HepG2 (cell line): Measurements from ENCODE around the gene ZNF384. TPM values are rescaled to one million over a fixed set of nuclear protein-coding genes. Genes with fewer than 3 reads are reported as not detected.

Source experiments
- ATF6 ChIP-seq: sonication (generic); formaldehyde crosslinking; conservative IDR thresholded peaks from 2 replicates; pipeline ENCODE4 v1.4.0; 2020; ENCODE audit warnings: missing genetic modification reagents
- EHMT2 ChIP-seq: fragments of 200-600 bp; sonication (generic); IDR thresholded peaks from 2 replicates; pipeline ENCODE4 v1.7.0; 2017; ENCODE audit warnings: antibody characterized with exemption, low read depth, low read length, borderline replicate concordance
- FOSL1 ChIP-seq: sonication (generic); formaldehyde crosslinking; IDR thresholded peaks from 2 replicates; pipeline ENCODE4 v1.9.0; 2021; ENCODE audit warnings: missing genetic modification reagents, borderline replicate concordance
- KDM6A ChIP-seq: IDR thresholded peaks from 2 replicates; pipeline ENCODE4 v1.6.1; 2016; ENCODE audit warnings: low read depth
- MAFK ChIP-seq, 2 experiments: IDR thresholded peaks in 1 of 2; conservative IDR thresholded peaks in 1 of 2; 2 replicates each; pipeline ENCODE4 v1.6.1; 2011; ENCODE audit warnings: improper control_type of control experiment in 2 of 2, low read length in 2 of 2
- NFE2 ChIP-seq: sonication (generic); formaldehyde crosslinking; IDR thresholded peaks from 2 replicates; pipeline ENCODE4 v1.4.0; 2020; ENCODE audit warnings: missing genetic modification reagents
- PBX3 ChIP-seq: sonication (generic); formaldehyde crosslinking; IDR thresholded peaks from 2 replicates; pipeline ENCODE4 v1.8.1; 2023; ENCODE audit warnings: missing genetic modification reagents, inconsistent platforms, borderline replicate concordance
- RFX1 ChIP-seq: fragments of 450-650 bp; IDR thresholded peaks from 2 replicates; pipeline ENCODE4 v1.6.1; 2017
- RFX5 ChIP-seq: IDR thresholded peaks from 2 replicates; pipeline ENCODE4 v1.6.1; 2011; ENCODE audit warnings: low read depth, low read length, improper control_type of control experiment
- SSRP1 ChIP-seq: IDR thresholded peaks from 2 replicates; pipeline ENCODE4 v1.6.1; 2016; ENCODE audit warnings: control low read depth
- ZFP36 ChIP-seq: fragments of 150-350 bp; IDR thresholded peaks from 2 replicates; pipeline ENCODE4 v1.6.1; 2018; ENCODE audit warnings: borderline replicate concordance, low read length, low read depth; ENCODE audit not compliant: partially characterized antibody
- ZFP36L2 ChIP-seq: sonication (generic); formaldehyde crosslinking; IDR thresholded peaks from 2 replicates; pipeline ENCODE4 v1.4.0; 2020; ENCODE audit warnings: missing genetic modification reagents
- ZFP90 ChIP-seq: sonication (generic); formaldehyde crosslinking; IDR thresholded peaks from 2 replicates; pipeline ENCODE4 v1.8.0; 2022; ENCODE audit warnings: missing genetic modification reagents, mild to moderate bottlenecking, inconsistent platforms, borderline replicate concordance
- ZNF12 ChIP-seq: sonication (generic); formaldehyde crosslinking; IDR thresholded peaks from 2 replicates; pipeline ENCODE4 v1.5.0; 2020; ENCODE audit warnings: missing genetic modification reagents
- ZNF446 ChIP-seq: sonication (generic); formaldehyde crosslinking; IDR thresholded peaks from 2 replicates; pipeline ENCODE4 v1.5.0; 2020; ENCODE audit warnings: mild to moderate bottlenecking, missing genetic modification reagents
- ZNF749 ChIP-seq: sonication (generic); formaldehyde crosslinking; IDR thresholded peaks from 2 replicates; pipeline ENCODE4 v1.8.0; 2022; ENCODE audit warnings: mild to moderate bottlenecking, missing genetic modification reagents, moderate library complexity, borderline replicate concordance
- polyA plus RNA-seq, 8 experiments: library from polyadenylated mRNA; depleted of rRNA in 3 of 8; stranded (reverse) in 7 of 8; unstranded in 1 of 8; fragments of >200 nt; fragmentation: Illumina TruSeq in 4 of 8; extraction: Trizol in 4 of 8; gene quantifications; 2 replicates each; pipeline versions ENCODE4 v1.2.1 to v1.2.3, GENCODE V29; 2011 to 2016; ENCODE audit warnings: low read depth in 4 of 8, missing spikeins in 1 of 8, mixed read lengths in 1 of 8; ENCODE audit not compliant: insufficient read depth in 1 of 8
- total RNA-seq, 5 experiments: library from RNA; depleted of rRNA; stranded (reverse); fragments of >200 nt; fragmentation: Illumina TruSeq; extraction: Trizol; gene quantifications; 2 replicates each; pipeline ENCODE4 v1.2.3, GENCODE V29; 2016; ENCODE audit warnings: low read depth in 1 of 5
- TF ChIP-seq, protein P1 (sequence below): fragments of 450-650 bp; IDR thresholded peaks from 2 replicates; pipeline ENCODE4 v1.6.1; 2017
- TF ChIP-seq, protein P2 (sequence below): sonication (generic); formaldehyde crosslinking; IDR thresholded peaks from 2 replicates; pipeline ENCODE4 v1.4.0; 2020; ENCODE audit warnings: missing genetic modification reagents
- TF ChIP-seq, protein P3 (sequence below), 2 experiments: IDR thresholded peaks; 2 replicates each; pipeline ENCODE4 v1.6.1; 2011 to 2012; ENCODE audit warnings: low read length in 2 of 2, borderline replicate concordance in 1 of 2, low read depth in 1 of 2, mild to moderate bottlenecking in 1 of 2, moderate library complexity in 1 of 2

ZNF384 gene
- total and polyA plus RNA-seq, 2 of the 13 experiments (the other 11 are each of a cell fraction or from before 2014, with no cell fraction given) = 23.6 to 55.3 TPM

GRCh38 chr12:6723607-6724408 is 34.6 kb upstream of the ZNF384 start, which contains the start of gene COPS7A (continued):
- TF ChIP-seq, protein P1, sequence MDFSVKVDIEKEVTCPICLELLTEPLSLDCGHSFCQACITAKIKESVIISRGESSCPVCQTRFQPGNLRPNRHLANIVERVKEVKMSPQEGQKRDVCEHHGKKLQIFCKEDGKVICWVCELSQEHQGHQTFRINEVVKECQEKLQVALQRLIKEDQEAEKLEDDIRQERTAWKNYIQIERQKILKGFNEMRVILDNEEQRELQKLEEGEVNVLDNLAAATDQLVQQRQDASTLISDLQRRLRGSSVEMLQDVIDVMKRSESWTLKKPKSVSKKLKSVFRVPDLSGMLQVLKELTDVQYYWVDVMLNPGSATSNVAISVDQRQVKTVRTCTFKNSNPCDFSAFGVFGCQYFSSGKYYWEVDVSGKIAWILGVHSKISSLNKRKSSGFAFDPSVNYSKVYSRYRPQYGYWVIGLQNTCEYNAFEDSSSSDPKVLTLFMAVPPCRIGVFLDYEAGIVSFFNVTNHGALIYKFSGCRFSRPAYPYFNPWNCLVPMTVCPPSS = no peak
- no peak for TF ChIP-seq ZFP36
- no peak for TF ChIP-seq SSRP1 (CRISPR knock-in tag)
- peak; percentile 80; the same call in 1 of the 2 replicates for TF ChIP-seq ZFP90
- no peak for TF ChIP-seq FOSL1
- TF ChIP-seq KDM6A (CRISPR knock-in tag) = no peak
- TF ChIP-seq, protein P2, sequence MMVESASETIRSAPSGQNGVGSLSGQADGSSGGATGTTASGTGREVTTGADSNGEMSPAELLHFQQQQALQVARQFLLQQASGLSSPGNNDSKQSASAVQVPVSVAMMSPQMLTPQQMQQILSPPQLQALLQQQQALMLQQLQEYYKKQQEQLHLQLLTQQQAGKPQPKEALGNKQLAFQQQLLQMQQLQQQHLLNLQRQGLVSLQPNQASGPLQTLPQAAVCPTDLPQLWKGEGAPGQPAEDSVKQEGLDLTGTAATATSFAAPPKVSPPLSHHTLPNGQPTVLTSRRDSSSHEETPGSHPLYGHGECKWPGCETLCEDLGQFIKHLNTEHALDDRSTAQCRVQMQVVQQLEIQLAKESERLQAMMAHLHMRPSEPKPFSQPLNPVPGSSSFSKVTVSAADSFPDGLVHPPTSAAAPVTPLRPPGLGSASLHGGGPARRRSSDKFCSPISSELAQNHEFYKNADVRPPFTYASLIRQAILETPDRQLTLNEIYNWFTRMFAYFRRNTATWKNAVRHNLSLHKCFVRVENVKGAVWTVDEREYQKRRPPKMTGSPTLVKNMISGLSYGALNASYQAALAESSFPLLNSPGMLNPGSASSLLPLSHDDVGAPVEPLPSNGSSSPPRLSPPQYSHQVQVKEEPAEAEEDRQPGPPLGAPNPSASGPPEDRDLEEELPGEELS = peak; percentile 53
- no peak for TF ChIP-seq MAFK (conservative IDR thresholded peaks at IDR 0.05 in 1 of 2, IDR thresholded peaks at IDR 0.05 in 1 of 2; ENCODE audit: low read length in 2 of 2)
- TF ChIP-seq ZNF749 (CRISPR knock-in tag) = peak; percentile 98
- TF ChIP-seq, protein P3, sequence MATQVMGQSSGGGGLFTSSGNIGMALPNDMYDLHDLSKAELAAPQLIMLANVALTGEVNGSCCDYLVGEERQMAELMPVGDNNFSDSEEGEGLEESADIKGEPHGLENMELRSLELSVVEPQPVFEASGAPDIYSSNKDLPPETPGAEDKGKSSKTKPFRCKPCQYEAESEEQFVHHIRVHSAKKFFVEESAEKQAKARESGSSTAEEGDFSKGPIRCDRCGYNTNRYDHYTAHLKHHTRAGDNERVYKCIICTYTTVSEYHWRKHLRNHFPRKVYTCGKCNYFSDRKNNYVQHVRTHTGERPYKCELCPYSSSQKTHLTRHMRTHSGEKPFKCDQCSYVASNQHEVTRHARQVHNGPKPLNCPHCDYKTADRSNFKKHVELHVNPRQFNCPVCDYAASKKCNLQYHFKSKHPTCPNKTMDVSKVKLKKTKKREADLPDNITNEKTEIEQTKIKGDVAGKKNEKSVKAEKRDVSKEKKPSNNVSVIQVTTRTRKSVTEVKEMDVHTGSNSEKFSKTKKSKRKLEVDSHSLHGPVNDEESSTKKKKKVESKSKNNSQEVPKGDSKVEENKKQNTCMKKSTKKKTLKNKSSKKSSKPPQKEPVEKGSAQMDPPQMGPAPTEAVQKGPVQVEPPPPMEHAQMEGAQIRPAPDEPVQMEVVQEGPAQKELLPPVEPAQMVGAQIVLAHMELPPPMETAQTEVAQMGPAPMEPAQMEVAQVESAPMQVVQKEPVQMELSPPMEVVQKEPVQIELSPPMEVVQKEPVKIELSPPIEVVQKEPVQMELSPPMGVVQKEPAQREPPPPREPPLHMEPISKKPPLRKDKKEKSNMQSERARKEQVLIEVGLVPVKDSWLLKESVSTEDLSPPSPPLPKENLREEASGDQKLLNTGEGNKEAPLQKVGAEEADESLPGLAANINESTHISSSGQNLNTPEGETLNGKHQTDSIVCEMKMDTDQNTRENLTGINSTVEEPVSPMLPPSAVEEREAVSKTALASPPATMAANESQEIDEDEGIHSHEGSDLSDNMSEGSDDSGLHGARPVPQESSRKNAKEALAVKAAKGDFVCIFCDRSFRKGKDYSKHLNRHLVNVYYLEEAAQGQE (IDR thresholded peaks at IDR 0.05; ENCODE audit: borderline replicate concordance in 1 of 2, low read depth in 1 of 2, low read length in 2 of 2) = 0 out of 4 replicates have a peak, but pooled peaks of 1 of the 2 experiments have one; percentile 21
- no peak for TF ChIP-seq ZFP36L2
- no peak for TF ChIP-seq RFX1
- no peak for TF ChIP-seq EHMT2
- TF ChIP-seq ZNF446 (CRISPR knock-in tag) = peak; percentile 80; the same call in 1 of the 2 replicates
- no peak for TF ChIP-seq ZNF12 (CRISPR knock-in tag)
- TF ChIP-seq NFE2 (CRISPR knock-in tag) = no peak; the same call in 1 of the 2 replicates
- TF ChIP-seq PBX3 (CRISPR knock-in tag) = peak; percentile 36; the same call in 1 of the 2 replicates
- no peak for TF ChIP-seq ATF6 (CRISPR knock-in tag)
- TF ChIP-seq RFX5 = no peak; the same call in 1 of the 2 replicates
